Karpas-422 (cell line): Measurements from ENCODE around the gene SLC39A11. TPM values are rescaled to one million over a fixed set of nuclear protein-coding genes. Genes with fewer than 3 reads are reported as not detected.

Experiments
- DNase-seq: peaks from one replicate; pipeline ENCODE4 v3.0.0-alpha.2; 2015
- H2AFZ ChIP-seq: fragments of 200-600 bp; sonication (generic); 2 replicates; pipeline ENCODE4 v1.6.1; 2014; ENCODE audit warnings: antibody characterized with exemption, low read length, mixed read lengths
- H3K27ac ChIP-seq: fragments of 200-600 bp; sonication (generic); 2 replicates; pipeline ENCODE4 v1.5.1; 2014; ENCODE audit warnings: mild to moderate bottlenecking, low read length, moderate library complexity
- H3K27me3 ChIP-seq: fragments of 200-600 bp; sonication (generic); 2 replicates; pipeline ENCODE4 v1.6.1; 2014; ENCODE audit warnings: low read length, mixed read lengths
- H3K36me3 ChIP-seq: fragments of 200-600 bp; sonication (generic); 2 replicates; pipeline ENCODE4 v1.6.1; 2014; ENCODE audit warnings: low read length, mixed read lengths; ENCODE audit not compliant: insufficient read depth
- H3K4me1 ChIP-seq: fragments of 200-600 bp; sonication (generic); 2 replicates; pipeline ENCODE4 v1.6.1; 2014; ENCODE audit warnings: mild to moderate bottlenecking, low read length, mixed read lengths
- H3K4me2 ChIP-seq: fragments of 200-600 bp; sonication (generic); 2 replicates; pipeline ENCODE4 v1.6.1; 2014; ENCODE audit warnings: low read length, low read depth, mild to moderate bottlenecking; ENCODE audit not compliant: poor library complexity, severe bottlenecking
- H3K4me3 ChIP-seq: fragments of 200-600 bp; sonication (generic); 2 replicates; pipeline ENCODE4 v1.5.1; 2014; ENCODE audit warnings: mild to moderate bottlenecking, antibody characterized with exemption, low read length, mixed read lengths
- H3K79me2 ChIP-seq: fragments of 200-600 bp; sonication (generic); 2 replicates; pipeline ENCODE4 v1.6.1; 2014; ENCODE audit warnings: mild to moderate bottlenecking, low read length, mixed read lengths
- H3K9ac ChIP-seq: fragments of 200-600 bp; sonication (generic); 2 replicates; pipeline ENCODE4 v1.6.0; 2014; ENCODE audit warnings: low read length
- H3K9me2 ChIP-seq: fragments of 200-600 bp; sonication (generic), shearing (Covaris generic); replicated peaks from 2 replicates; pipeline ENCODE4 v1.6.0; 2014; ENCODE audit warnings: mild to moderate bottlenecking, low read length, moderate library complexity; ENCODE audit not compliant: insufficient read depth
- H3K9me3 ChIP-seq: fragments of 300-700, 200-600 bp; sonication (generic); 2 replicates; pipeline ENCODE4 v1.6.1; 2014; ENCODE audit warnings: low read length, mixed read lengths
- H4K20me1 ChIP-seq: fragments of 200-600 bp; sonication (generic); 2 replicates; pipeline ENCODE4 v1.6.1; 2014; ENCODE audit warnings: mild to moderate bottlenecking, antibody characterized with exemption, low read length, low read depth; ENCODE audit not compliant: insufficient read depth
- total RNA-seq: library from RNA; depleted of rRNA; stranded (reverse); fragments of >200 nt; shearing (Covaris generic); gene quantifications from 2 replicates; pipeline ENCODE4 v1.2.3, GENCODE V29; 2014; ENCODE audit warnings: low replicate concordance

SLC39A11 gene
- total RNA-seq, 1 experiment from 2014 or later, result 49.6 TPM

DNA sequence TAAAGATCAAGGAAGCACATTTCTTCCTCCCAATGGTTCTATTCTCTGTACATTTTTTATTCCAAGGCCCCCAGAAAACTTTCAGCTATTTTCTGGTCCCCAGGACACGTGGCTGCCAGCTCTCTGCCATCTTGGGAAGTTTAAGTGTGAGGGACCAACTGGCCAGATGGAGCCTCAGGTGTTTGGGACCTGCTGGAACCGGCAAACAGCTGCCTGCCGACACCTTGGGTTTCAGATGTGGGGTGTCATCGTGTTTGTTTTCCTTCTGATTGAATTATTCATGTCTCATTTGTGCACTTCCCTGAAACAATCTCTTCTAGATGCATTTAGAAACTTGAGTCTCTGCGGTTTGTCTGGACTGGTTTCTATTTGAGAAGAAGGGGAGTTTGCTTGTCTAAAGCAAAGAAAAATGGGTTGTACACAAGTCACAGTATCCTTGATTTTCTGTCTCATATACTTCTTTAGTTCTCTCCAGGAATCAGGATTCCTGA lies 386.5 kb downstream of the SLC39A11 start:
- H2AFZ ChIP-seq, result no peak overlapping the region
- 0 out of 2 replicates have a peak, but pooled peaks cover 3% of the 10 kb centered on the region for H3K79me2 ChIP-seq
- H3K9ac ChIP-seq, result no peak overlapping the region
- no peaks in the 10 kb centered on the region for H3K9me2 ChIP-seq
- H3K4me3 ChIP-seq, result no peak overlapping the region
- H3K27ac ChIP-seq, result no peak overlapping the region
- no peaks in the 10 kb centered on the region; the same call in 1 of the 2 replicates for H3K9me3 ChIP-seq
- H4K20me1 ChIP-seq, result no peaks in the 10 kb centered on the region
- DNase-seq, result no peak
- no peak overlapping the region for H3K4me2 ChIP-seq
- H3K27me3 ChIP-seq, result no peaks in the 10 kb centered on the region
- peaks cover 17% of the 10 kb centered on the region for H3K4me1 ChIP-seq
- 0 out of 2 replicates have a peak, but pooled peaks cover 3% of the 10 kb centered on the region for H3K36me3 ChIP-seq

DNA sequence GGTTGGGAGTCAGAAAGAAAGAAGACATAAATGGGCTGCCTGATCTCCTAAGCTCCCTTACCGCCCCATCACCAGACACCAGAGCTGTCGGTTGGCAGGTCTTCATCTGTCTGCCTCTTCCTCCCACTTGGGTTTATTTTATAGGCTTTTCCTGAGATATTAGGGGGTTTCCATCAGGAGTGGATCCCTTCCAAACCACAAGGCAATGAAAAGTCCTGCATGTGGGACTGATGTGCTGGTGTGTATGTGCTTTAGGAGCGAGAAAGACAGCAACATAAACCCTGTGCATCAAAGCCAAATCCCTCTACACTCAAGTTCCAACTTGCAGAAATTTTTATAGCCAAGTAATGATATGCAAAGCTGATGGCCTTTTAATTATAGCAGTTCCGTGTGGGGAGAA lies 389.5 kb downstream of the SLC39A11 start:
- no peak overlapping the region for H2AFZ ChIP-seq
- no peak overlapping the region for H3K4me3 ChIP-seq
- 0 out of 2 replicates have a peak, but pooled peaks cover 3% of the 10 kb centered on the region for H3K79me2 ChIP-seq
- H3K27ac ChIP-seq, result peak overlapping the region; percentile 32; the same call in 1 of the 2 replicates
- H3K9me3 ChIP-seq, result no peaks in the 10 kb centered on the region
- DNase-seq, result no peak
- H3K4me2 ChIP-seq, result peak overlapping the region; percentile 2
- H3K9me2 ChIP-seq, result no peaks in the 10 kb centered on the region
- H4K20me1 ChIP-seq, result no peaks in the 10 kb centered on the region
- no peak overlapping the region for H3K9ac ChIP-seq
- H3K36me3 ChIP-seq, result no peaks in the 10 kb centered on the region
- peaks cover 17% of the 10 kb centered on the region for H3K4me1 ChIP-seq
- H3K27me3 ChIP-seq, result no peaks in the 10 kb centered on the region

DNA sequence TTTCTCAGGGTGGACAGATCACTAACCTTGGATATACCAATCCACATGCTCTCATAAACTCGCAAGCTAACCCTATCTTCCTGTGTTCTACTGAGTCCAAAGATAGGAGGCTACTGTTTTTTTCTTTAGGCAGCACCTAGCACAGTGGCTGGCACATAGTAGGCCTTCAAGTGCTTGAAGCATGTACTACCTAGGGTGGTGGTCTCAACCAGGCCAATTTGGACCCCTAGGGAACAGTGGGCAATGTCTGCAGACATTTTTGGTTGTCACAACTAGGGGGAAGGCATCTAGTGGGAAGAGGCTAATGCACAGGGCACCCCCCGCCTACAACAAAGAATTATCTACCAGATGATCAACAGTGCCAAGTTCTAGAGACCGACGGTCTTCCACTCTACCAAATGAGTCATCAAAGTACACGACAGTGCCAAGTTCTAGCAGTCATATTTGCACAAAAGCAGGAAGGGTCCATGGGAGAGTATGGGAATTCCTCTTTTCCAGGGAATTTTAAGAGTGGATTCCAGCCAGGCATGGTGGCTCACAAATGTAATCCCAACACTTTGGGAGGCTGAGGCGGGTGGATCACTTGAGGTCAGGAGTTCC lies 390.3 kb downstream of the SLC39A11 start:
- no peak overlapping the region for H3K27ac ChIP-seq
- no peak for DNase-seq
- no peaks in the 10 kb centered on the region for H3K36me3 ChIP-seq
- 0 out of 2 replicates have a peak, but pooled peaks cover 3% of the 10 kb centered on the region for H3K79me2 ChIP-seq
- H3K9me3 ChIP-seq, result no peaks in the 10 kb centered on the region
- no peak overlapping the region for H3K9ac ChIP-seq
- no peak overlapping the region for H2AFZ ChIP-seq
- H3K9me2 ChIP-seq, result no peaks in the 10 kb centered on the region
- peaks cover 17% of the 10 kb centered on the region for H3K4me1 ChIP-seq
- H3K4me3 ChIP-seq, result no peak overlapping the region
- no peaks in the 10 kb centered on the region for H3K27me3 ChIP-seq
- no peaks in the 10 kb centered on the region for H4K20me1 ChIP-seq
- H3K4me2 ChIP-seq, result no peak overlapping the region

DNA sequence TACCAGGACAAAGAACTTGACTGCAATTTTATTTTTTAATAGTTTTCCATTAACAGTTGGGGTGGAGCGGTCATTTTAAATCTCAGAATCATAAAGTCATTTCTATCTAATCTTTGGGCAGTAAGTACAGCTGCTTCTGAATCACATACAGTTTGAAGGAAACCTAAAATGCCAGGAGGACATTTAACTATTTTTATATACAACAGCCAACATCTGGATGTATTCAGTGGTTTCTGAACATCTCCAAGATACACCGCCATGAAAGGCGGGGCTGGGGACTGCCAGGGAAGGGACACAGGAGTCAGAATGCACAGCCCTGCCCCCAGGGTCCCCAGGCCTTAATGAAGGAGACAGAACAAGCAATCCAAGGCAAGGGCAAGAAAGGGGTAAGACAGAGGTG lies 392.3 kb downstream of the SLC39A11 start:
- H3K4me1 ChIP-seq, result peaks cover 17% of the 10 kb centered on the region
- H3K9me2 ChIP-seq, result no peaks in the 10 kb centered on the region
- no peak overlapping the region for H3K4me3 ChIP-seq
- no peak overlapping the region for H3K4me2 ChIP-seq
- no peaks in the 10 kb centered on the region for H4K20me1 ChIP-seq
- no peak overlapping the region for H3K27ac ChIP-seq
- no peak overlapping the region for H2AFZ ChIP-seq
- H3K27me3 ChIP-seq, result no peaks in the 10 kb centered on the region
- no peak for DNase-seq
- H3K9me3 ChIP-seq, result no peaks in the 10 kb centered on the region
- H3K79me2 ChIP-seq, result 0 out of 2 replicates have a peak, but pooled peaks cover 3% of the 10 kb centered on the region
- no peaks in the 10 kb centered on the region for H3K36me3 ChIP-seq
- H3K9ac ChIP-seq, result no peak overlapping the region

DNA sequence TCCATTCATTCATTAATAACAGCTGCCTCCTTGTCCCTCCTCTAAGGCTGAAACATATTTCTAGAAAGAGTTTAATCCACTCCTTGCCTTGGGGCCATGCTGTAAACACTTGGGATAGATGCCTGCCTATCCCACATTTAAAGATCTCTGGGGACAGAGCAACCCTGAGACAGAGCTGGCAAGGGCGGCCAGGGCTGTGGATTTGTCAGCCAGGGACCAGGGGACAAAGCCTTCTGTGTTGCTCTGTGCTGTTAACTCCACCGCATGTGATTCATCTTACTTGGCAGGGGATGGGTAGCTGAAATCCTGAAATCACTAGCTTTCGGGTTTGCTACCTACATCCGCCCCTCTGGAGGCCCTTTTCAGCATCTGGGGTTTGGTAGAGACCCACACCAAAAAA lies 392.9 kb downstream of the SLC39A11 start:
- Histone ChIP-seq H3K9me3 (no peaks in the 10 kb centered on the region), H3K27me3 (no peaks in the 10 kb centered on the region), H3K4me3 (no peak overlapping the region), H3K27ac (no peak overlapping the region), H4K20me1 (no peaks in the 10 kb centered on the region), H3K4me2 (no peak overlapping the region), H3K4me1 (peaks cover 16% of the 10 kb centered on the region), H3K9ac (no peak overlapping the region), H3K36me3 (no peaks in the 10 kb centered on the region), H2AFZ (no peak overlapping the region), H3K9me2 (no peaks in the 10 kb centered on the region), H3K79me2 (0 out of 2 replicates have a peak, but pooled peaks cover 3% of the 10 kb centered on the region)
- DNase-seq, result no peak

DNA sequence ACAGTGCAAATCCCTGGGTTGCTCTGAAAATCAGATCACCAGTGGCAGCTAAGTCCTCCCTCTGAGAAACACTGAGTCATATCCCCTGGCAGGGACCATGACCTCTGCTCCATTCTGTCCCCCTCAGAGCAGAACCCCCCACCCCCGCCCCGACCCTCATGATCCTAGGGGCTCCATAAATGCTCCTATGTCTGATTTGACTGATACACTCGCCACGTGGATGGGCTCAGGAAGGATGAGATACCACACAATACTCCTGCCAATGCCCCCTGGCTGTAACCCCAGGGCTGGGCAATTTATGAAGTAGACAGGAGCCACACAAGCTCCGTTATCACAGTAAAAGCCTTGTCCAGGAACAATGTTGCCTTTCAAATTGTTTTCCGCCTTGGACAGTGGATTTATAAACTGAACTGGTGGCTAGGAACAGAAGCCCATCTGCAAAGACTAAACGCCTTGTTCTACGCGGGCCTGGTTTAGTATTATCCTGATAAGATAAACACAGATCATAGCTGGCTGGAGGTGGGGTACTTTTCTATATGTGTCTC lies 394.8 kb downstream of the SLC39A11 start:
- Histone ChIP-seq H3K4me2 (no peak overlapping the region), H3K36me3 (no peaks in the 10 kb centered on the region), H3K79me2 (no peaks in the 10 kb centered on the region), H3K4me3 (no peak overlapping the region), H3K9me3 (no peaks in the 10 kb centered on the region), H3K9me2 (no peaks in the 10 kb centered on the region), H3K27me3 (no peaks in the 10 kb centered on the region), H3K4me1 (no peaks in the 10 kb centered on the region), H2AFZ (no peak overlapping the region), H4K20me1 (no peaks in the 10 kb centered on the region), H3K9ac (no peak overlapping the region), H3K27ac (no peak overlapping the region)
- DNase-seq, result no peak

DNA sequence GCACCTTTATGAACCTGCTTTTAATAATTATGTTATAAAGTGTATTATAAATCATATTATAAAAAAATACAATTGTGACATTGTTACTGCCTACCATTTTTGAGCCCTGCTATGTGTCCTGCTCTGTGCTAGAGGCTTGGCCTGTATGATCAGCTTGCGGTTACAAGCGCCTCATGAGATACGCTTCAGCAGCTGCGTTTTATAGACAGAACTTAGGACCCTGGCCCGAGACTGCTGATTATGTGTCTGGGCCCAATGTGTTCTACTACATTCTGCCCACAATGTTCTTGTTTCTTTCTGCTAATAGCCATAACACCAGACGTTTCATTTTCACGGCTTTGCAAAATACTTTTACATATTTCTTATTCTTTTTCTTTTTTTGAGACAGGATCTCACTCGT lies 395.8 kb downstream of the SLC39A11 start:
- no peak overlapping the region for H3K27ac ChIP-seq
- no peaks in the 10 kb centered on the region for H3K4me1 ChIP-seq
- no peak for DNase-seq
- no peak overlapping the region for H3K4me2 ChIP-seq
- H4K20me1 ChIP-seq, result no peaks in the 10 kb centered on the region
- H3K79me2 ChIP-seq, result no peaks in the 10 kb centered on the region
- H3K27me3 ChIP-seq, result no peaks in the 10 kb centered on the region
- no peak overlapping the region for H3K9ac ChIP-seq
- no peak overlapping the region for H3K4me3 ChIP-seq
- no peaks in the 10 kb centered on the region for H3K9me2 ChIP-seq
- no peaks in the 10 kb centered on the region for H3K36me3 ChIP-seq
- H2AFZ ChIP-seq, result no peak overlapping the region
- no peaks in the 10 kb centered on the region for H3K9me3 ChIP-seq

DNA sequence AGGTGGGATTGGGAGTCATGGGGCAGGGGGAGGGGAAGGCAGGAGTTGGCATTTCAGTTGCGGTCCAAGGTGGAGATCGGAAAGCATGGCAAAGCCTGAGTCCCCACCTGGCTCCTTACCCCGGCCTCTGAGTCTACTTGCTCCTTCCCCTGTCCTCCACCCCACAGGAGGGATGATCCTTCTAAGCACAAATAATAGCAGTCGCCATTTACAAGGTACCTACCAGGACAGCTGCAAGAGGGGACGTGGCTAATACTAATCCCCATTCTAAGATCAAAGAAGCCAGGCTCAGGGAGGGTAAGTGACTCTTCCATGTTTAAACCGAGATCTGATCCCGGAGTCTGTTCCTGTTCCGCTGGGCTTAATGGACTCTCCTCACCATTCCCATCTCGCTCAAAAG lies 396.3 kb downstream of the SLC39A11 start:
- Histone ChIP-seq H4K20me1 (no peaks in the 10 kb centered on the region), H3K9ac (no peak overlapping the region), H3K4me3 (no peak overlapping the region), H3K27me3 (no peaks in the 10 kb centered on the region), H3K4me1 (peaks cover 5% of the 10 kb centered on the region), H3K36me3 (no peaks in the 10 kb centered on the region), H3K9me2 (no peaks in the 10 kb centered on the region), H3K9me3 (no peaks in the 10 kb centered on the region), H2AFZ (no peak overlapping the region), H3K4me2 (no peak overlapping the region), H3K27ac (no peak overlapping the region), H3K79me2 (no peaks in the 10 kb centered on the region)
- DNase-seq, result no peak
